Right ventricle myocardium inferior (tissue), 1 donor: Measurements from ENCODE around the gene PADI4. TPM values are rescaled to one million over a fixed set of nuclear protein-coding genes. Genes with fewer than 3 reads are reported as not detected.
A peak's percentile ranks its signal among the peaks of the same experiment; 100 is the strongest.
"Not testable (repeated sequence)": the region's sequence is repeated elsewhere in the genome, so short reads cannot be mapped to it uniquely, and the experiment has no call there.

Experiments used
- ATAC-seq: fragments of 200-7000 bp; cut with Tn5 transposase; one replicate; pipeline ENCODE4 v1.9.1; 2020; ENCODE audit warnings: mild to moderate bottlenecking, moderate library complexity
- DNase-seq: peaks from one replicate; pipeline ENCODE4 v3.0.0; 2021; ENCODE audit errors: missing footprints
- intact Hi-C: fragments of 100-400 bp; cut with DNase I; formaldehyde crosslinking; loops from one replicate; pipeline ENCODE4 v1.11.0; 2022
- microRNA-seq: library from miRNA; unstranded; fragments of <30 nt; microRNA quantifications from one replicate; pipeline ENCODE4 v1.2.0, GENCODE V29; 2020
- total RNA-seq: library from RNA; stranded (reverse); fragmentation: NEBNext Ultra II Directional; extraction: Animal tissue kit (Norgen Biotek cat#: 25700); gene quantifications from one replicate; pipeline ENCODE4 v1.2.1, GENCODE V29; 2021
- donor health status: DM: no; HTN: yes; CAD: no; lungs with severe emphysema.

Gene PADI4
- total RNA-seq, 1 donor from 2014 or later, result 0.24 TPM

- ATAC-seq, result no peak
- intact Hi-C loops, result loop anchor here (10.0 kb wide), 1 partner anchor 279 kb away; no protein-coding TSS in a partner anchor
Measured at GRCh38 chr1:17404034-17404684, 96.2 kb downstream of the PADI4 start.

GRCh38 chr1:17404820-17405219 is 96.8 kb downstream of the PADI4 start:
- intact Hi-C loops, result loop anchor here (5.0 to 10.0 kb wide), 2 partner anchors 280 to 343 kb away; no protein-coding TSS in a partner anchor

More at GRCh38 chr1:17404034-17404684, 96.2 kb downstream of the PADI4 start:
- no peak for DNase-seq

DNA sequence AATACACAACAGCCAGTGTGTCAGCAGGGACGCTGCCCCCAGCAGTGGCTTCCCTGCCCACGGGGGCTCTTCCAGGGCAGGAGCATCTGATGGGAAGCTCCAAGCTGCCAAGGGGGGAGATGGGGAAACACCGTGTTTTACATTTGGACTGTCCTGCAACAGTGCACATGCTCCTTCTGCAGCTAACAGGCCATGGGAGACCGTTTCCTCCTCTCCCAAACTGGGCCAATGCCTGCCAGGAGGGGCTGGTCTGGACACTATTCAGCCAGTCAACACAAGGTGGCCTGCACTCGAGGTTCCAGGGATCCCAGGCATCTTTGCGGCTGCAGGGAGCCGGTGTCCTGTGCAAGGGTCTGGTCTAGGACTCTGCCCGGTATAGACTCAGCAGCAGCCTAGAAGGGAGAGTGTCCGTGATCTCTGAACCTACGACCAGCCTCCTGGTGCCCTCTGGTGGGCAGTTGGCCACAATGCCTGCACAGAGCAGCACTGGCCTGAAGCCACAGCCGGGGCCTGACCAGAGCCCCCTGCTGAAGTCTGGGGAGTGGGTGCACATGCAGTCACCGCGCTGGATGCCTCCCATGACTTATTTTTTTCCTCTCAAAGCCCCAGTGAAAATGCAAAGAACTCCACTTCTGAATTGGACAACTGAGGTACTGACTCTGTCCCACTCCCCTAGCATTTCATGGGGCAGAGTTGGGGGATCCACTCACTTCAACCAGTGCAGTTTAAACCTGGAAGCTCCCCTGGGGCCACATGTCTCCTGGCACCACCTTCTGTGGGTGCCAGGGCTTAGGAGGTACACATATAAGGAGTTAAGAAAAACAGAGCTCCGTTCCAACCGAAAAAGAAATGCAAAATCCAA is 98.1 kb downstream of the PADI4 start:
- intact Hi-C loops, result loop anchor here (5.0 to 10.0 kb wide), 2 partner anchors 281 to 344 kb away; no protein-coding TSS in a partner anchor
- ATAC-seq (peak; percentile 89), DNase-seq (peak; percentile 77)

More at GRCh38 chr1:17404820-17405219, 96.8 kb downstream of the PADI4 start:
- DNase-seq (no peak), ATAC-seq (no peak)

DNA sequence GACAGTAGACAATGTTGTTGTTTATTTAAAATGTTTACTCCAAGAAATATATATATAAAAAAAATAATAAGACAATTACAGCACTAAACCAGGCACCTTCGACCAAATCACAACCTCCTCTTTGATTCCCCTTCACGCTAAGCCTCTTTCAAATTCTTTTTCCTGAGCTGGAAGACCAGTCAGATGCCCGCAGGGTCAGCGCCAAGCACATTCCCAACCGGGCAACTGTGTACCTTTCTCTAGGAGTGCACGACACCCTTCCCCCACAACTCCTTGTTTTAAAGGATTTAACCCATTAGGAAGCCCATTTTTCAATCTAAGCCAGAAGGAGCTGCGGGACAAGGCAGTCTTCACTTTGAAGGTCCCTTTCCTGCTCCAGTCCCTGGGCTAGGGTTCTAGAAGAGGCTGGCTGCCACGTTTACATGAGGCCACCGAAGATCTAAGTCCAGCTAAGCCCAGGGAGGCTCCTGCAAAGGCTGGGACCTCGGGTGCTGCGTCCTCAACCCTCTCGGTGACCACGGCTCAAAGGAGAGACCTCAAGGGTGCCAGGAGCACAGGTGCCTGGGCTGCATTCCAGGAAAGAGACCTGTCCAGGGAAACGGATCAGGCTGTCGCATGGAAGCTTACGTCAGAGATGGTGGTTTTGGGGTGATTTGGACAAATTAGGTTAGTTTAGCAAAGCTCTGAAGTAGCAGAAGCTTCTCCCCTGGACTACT is 98.9 kb downstream of the PADI4 start:
- peak; percentile 17 for DNase-seq
- not testable (repeated sequence) for ATAC-seq
- intact Hi-C loops, result loop anchor here (5.0 to 10.0 kb wide), 2 partner anchors 282 to 345 kb away; no protein-coding TSS in a partner anchor

DNA sequence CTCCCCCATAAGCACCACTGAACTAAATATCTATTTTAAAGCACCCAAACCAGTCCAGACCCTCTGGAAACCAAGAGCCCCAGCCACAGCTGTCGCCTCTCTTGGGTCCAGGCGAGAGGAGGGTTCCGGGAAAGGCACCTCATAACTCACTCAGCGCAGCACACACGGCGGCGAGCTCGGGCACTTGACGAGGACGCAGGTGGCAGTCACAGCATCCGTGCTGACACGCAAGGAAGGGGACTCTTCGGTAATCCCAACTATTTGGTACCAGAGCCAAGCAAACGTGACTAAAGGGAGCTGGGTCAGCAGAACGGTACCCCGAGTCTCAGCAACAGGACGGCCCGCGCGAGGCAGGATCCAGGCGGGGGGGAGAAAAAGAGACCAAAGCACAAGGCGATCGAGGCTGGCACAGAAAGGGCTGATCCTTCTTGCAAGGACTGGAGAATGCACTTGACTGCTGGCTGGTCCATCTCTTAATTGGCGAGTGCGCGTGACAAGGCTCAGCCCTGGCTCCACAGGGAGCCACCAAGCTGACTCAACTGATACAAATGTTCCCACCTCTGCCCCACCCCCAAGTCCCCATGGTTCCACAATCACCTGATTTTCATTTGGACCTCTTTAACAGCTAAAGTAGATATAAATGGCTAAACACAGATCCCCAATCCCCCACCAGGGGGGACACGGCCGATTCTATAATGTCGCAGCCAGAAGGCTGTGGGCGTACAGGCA is 100.0 kb downstream of the PADI4 start:
- intact Hi-C loops, result loop anchor here (5.0 to 10.0 kb wide), 2 partner anchors 283 to 346 kb away; no protein-coding TSS in a partner anchor
- not testable (repeated sequence) for ATAC-seq

DNA sequence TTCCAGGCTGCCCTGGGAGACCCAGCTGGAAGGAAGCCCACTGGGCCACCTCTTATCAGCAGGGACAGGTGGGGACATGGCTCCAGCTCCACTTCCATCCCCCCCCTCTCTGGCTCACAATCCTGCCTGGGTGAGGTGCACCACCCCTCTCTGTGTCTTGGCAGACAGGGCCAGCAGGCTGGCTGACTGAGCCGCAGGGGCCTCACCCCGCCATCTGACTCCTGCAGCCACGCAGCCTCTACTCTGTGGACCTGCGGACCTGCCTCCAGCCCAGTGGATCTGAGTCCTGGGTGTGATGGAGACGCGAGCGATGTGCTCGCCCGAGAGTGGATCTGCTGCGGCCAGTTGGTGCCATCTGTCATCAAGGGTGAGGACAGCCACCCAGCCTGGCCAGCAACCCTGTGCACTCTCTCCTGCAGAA is 101.4 kb downstream of the PADI4 start:
- intact Hi-C loops, result loop anchor here (5.0 to 10.0 kb wide), 2 partner anchors 285 to 347 kb away; no protein-coding TSS in a partner anchor
- DNase-seq (no peak), ATAC-seq (peak; percentile 63)

More for the DNA sequence above, 100.0 kb downstream of the PADI4 start:
- not testable (repeated sequence) for DNase-seq

- ATAC-seq, result peak; percentile 47
Measured at GRCh38 chr1:17412093-17412870, 104.3 kb downstream of the PADI4 start.

More at GRCh38 chr1:17412093-17412870, 104.3 kb downstream of the PADI4 start:
- DNase-seq, result peak; percentile 31
- intact Hi-C loops, result no loop called here

Small RNAs within 50 kb of the gene (microRNA-seq; reads per million reads assigned to microRNA genes)
- not detected for gene MIR3972

Other genes starting within 250 kb of the PADI4 start
- gene PADI2, start 188.7 kb upstream of the PADI4 start, total RNA-seq, result 0.87 TPM
- not detected for gene PADI1, start 103.1 kb upstream of the PADI4 start, total RNA-seq
- not detected for gene PADI3, start 59.1 kb upstream of the PADI4 start, total RNA-seq
- not detected for gene PADI6, start 64.0 kb downstream of the PADI4 start, total RNA-seq
- gene RCC2, start 131.5 kb downstream of the PADI4 start, total RNA-seq, result 12.7 TPM
- gene ARHGEF10L, start 231.5 kb downstream of the PADI4 start, total RNA-seq, result 59.9 TPM